Measurements from ENCODE around the gene SPR.

Gene SPR

GRCh38 chr2:72917138-72917876 is 30.1 kb downstream of the SPR start, which contains the start of gene EMX1:
Gene EMX1 (plus strand): TSS chr2:72917519. CDS start chr2:72917853, 334 bp downstream.
- DNase-seq (ENCODE audit: extremely low spot score): peak; percentile 89
- POLR2A ChIA-PET: interaction anchor here (0.8 to 1.6 kb wide), 4 partner anchors 23 to 59 kb away, joined by 3 to 6 read pairs (median 4); partner anchors contain the start of gene SPR
- CTCF ChIA-PET: interaction anchor here (0.6 to 1.6 kb wide), 5 partner anchors 9 to 260 kb away, joined by 3 to 8 read pairs (median 5); partner anchors contain the start of gene SPR
- TF ChIP-seq HDGF (IDR thresholded peaks at IDR 0.05; ENCODE audit: borderline replicate concordance) (no peak), L3MBTL2 (conservative IDR thresholded peaks at IDR 0.05) (peak; percentile 47), FOXM1 (IDR thresholded peaks at IDR 0.05; ENCODE audit: borderline replicate concordance) (no peak)

DNA sequence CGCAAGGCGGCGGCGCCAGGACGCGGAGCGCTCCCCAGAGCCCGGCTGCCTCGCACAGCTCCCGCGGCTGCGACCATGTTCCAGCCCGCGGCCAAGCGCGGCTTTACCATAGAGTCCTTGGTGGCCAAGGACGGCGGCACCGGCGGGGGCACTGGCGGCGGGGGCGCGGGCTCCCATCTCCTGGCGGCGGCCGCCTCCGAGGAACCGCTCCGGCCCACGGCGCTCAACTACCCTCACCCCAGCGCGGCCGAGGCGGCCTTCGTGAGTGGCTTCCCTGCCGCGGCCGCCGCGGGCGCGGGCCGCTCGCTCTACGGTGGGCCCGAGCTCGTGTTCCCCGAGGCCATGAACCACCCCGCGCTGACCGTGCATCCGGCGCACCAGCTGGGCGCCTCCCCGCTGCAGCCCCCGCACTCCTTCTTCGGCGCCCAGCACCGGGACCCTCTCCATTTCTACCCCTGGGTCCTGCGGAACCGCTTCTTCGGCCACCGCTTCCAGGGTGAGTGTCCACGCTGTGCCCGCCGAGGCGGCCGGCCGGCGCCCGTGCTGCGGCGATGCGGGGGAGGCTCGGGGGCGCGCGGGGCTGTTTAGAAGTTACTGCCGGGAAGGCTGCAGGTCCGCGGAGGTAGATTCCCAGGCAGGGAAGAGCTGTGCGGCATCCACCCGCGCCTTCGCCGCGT is 30.8 kb downstream of the SPR start:
- DNase-seq (ENCODE audit: extremely low spot score): no peak
- POLR2A ChIA-PET: interaction anchor here (1.4 kb wide), 1 partner anchor 31 kb away, joined by 6 read pairs; the partner anchor contains the start of gene SPR
- TF ChIP-seq, protein P1, sequence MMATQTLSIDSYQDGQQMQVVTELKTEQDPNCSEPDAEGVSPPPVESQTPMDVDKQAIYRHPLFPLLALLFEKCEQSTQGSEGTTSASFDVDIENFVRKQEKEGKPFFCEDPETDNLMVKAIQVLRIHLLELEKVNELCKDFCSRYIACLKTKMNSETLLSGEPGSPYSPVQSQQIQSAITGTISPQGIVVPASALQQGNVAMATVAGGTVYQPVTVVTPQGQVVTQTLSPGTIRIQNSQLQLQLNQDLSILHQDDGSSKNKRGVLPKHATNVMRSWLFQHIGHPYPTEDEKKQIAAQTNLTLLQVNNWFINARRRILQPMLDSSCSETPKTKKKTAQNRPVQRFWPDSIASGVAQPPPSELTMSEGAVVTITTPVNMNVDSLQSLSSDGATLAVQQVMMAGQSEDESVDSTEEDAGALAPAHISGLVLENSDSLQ (IDR thresholded peaks at IDR 0.05): no peak
- TF ChIP-seq HDGF (IDR thresholded peaks at IDR 0.05; ENCODE audit: borderline replicate concordance): no peak
- no peak for TF ChIP-seq LEF1 (IDR thresholded peaks at IDR 0.05; ENCODE audit: borderline replicate concordance)
- no peak for TF ChIP-seq ARNT (IDR thresholded peaks at IDR 0.05)
- TF ChIP-seq FOXM1 (IDR thresholded peaks at IDR 0.05; ENCODE audit: borderline replicate concordance): no peak
- no peak for TF ChIP-seq SUZ12 (IDR thresholded peaks at IDR 0.05)
- no peak for TF ChIP-seq ZNF384 (IDR thresholded peaks at IDR 0.05)
- CTCF ChIA-PET: interaction anchor here (1.3 to 1.6 kb wide), 4 partner anchors 9 to 56 kb away, joined by 3 to 8 read pairs (median 6); partner anchors contain the start of gene SPR

GRCh38 chr2:72919414-72920317 is 32.5 kb downstream of the SPR start:
- no peak for DNase-seq (ENCODE audit: extremely low spot score)
- ChIA-PET POLR2A (no interaction called here), CTCF (interaction anchor here (1.3 kb wide), 1 partner anchor 54 kb away, joined by 3 read pairs; no protein-coding TSS in a partner anchor)
- TF ChIP-seq FOXM1 (IDR thresholded peaks at IDR 0.05; ENCODE audit: borderline replicate concordance): no peak
- TF ChIP-seq CTBP1 (IDR thresholded peaks at IDR 0.05; ENCODE audit: borderline replicate concordance): no peak
- TF ChIP-seq SUZ12 (IDR thresholded peaks at IDR 0.05): no peak
- no peak for TF ChIP-seq BHLHE40 (IDR thresholded peaks at IDR 0.05; ENCODE audit: borderline replicate concordance)
- no peak for TF ChIP-seq LEF1 (IDR thresholded peaks at IDR 0.05; ENCODE audit: borderline replicate concordance)
- TF ChIP-seq FOXK2 (IDR thresholded peaks at IDR 0.05): no peak
- no peak for TF ChIP-seq FOXA1 (IDR thresholded peaks at IDR 0.05)
- TF ChIP-seq ELF4 (IDR thresholded peaks at IDR 0.05): no peak
- TF ChIP-seq, protein P1 (IDR thresholded peaks at IDR 0.05): no peak
- no peak for TF ChIP-seq ZNF384 (IDR thresholded peaks at IDR 0.05)

DNA sequence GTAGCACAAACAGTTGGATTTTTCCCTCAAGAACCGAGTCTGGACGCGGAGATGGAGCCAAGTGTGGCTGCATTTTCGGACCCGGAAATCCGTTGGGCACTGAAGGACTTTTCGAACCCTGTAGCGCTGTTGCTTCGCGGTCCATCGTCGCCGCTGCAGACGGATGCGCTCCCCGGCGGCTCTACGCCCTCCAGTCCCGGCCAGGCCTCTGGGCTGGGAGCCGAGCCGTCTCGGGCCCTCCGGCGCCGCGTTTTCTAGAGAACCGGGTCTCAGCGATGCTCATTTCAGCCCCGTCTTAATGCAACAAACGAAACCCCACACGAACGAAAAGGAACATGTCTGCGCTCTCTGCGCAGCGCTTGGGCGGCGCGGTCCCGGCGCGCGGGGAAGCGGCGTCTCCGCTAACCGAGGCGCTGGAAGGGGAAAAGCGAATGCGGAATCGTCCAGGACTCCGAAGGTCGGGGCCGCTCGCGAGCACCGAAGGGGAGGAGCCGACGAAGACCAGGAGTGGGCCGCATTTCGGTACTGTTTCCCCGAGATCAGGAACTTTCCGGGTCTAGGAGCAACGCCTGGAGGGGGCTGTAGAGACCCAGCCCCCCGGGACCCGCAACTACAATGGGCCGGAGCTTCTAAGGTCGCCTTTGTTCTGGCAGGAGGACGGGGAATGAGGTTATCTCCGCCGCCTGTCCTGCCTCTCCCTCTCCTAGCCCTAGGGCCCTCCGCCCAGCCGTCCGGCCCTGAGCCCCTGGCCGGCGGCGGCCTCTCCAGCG is 33.3 kb downstream of the SPR start:
- TF ChIP-seq ELF4 (IDR thresholded peaks at IDR 0.05) (no peak), ARNT (IDR thresholded peaks at IDR 0.05) (no peak), FOXK2 (IDR thresholded peaks at IDR 0.05) (no peak), BHLHE40 (IDR thresholded peaks at IDR 0.05; ENCODE audit: borderline replicate concordance) (no peak), FOXM1 (IDR thresholded peaks at IDR 0.05; ENCODE audit: borderline replicate concordance) (no peak), TARDBP (IDR thresholded peaks at IDR 0.05) (no peak), SUZ12 (IDR thresholded peaks at IDR 0.05) (no peak), CTBP1 (IDR thresholded peaks at IDR 0.05; ENCODE audit: borderline replicate concordance) (no peak), FOXA1 (IDR thresholded peaks at IDR 0.05) (no peak), HDGF (IDR thresholded peaks at IDR 0.05; ENCODE audit: borderline replicate concordance) (no peak), NFRKB (IDR thresholded peaks at IDR 0.05) (no peak), ZNF384 (IDR thresholded peaks at IDR 0.05) (no peak), L3MBTL2 (conservative IDR thresholded peaks at IDR 0.05) (no peak), SP1 (IDR thresholded peaks at IDR 0.05) (no peak)
- TF ChIP-seq, protein P1 (IDR thresholded peaks at IDR 0.05): no peak
- DNase-seq (ENCODE audit: extremely low spot score): no peak
- CTCF ChIA-PET: interaction anchor here (0.7 kb wide), 1 partner anchor 10 kb away, joined by 3 read pairs; no protein-coding TSS in a partner anchor
- POLR2A ChIA-PET: no interaction called here
